GM12878 (cell line): ENCODE results near the gene SHISA7.

ENCODE experiments used
- ATF3 ChIP-seq: IDR thresholded peaks from 2 replicates; pipeline ENCODE4 v1.6.1; 2011; ENCODE audit warnings: low read depth, mild to moderate bottlenecking, low read length, moderate library complexity, borderline replicate concordance; ENCODE audit errors: extremely low read depth
- CBFB ChIP-seq: IDR thresholded peaks from 2 replicates; pipeline ENCODE4 v1.6.1; 2016; ENCODE audit warnings: antibody characterized with exemption, low read depth
- CBX3 ChIP-seq: fragments of 200-600 bp; sonication (generic); IDR thresholded peaks from 2 replicates; pipeline ENCODE4 v1.6.1; 2016; ENCODE audit warnings: low read depth, borderline replicate concordance
- CBX5 ChIP-seq: sonication (generic); IDR thresholded peaks from 2 replicates; pipeline ENCODE4 v1.6.1; 2016; ENCODE audit warnings: low read depth, moderate library complexity, mild to moderate bottlenecking, inconsistent platforms
- CTCF ChIP-seq, 3 experiments: IDR thresholded peaks in 2 of 3; conservative IDR thresholded peaks in 1 of 3; 2 replicates each; pipeline ENCODE4 v1.5.1; 2011; ENCODE audit warnings: low read depth in 3 of 3, low read length in 3 of 3, mild to moderate bottlenecking in 3 of 3, control low read depth in 2 of 3, moderate library complexity in 2 of 3, inconsistent platforms in 1 of 3, mixed read lengths in 1 of 3; ENCODE audit not compliant: control insufficient read depth in 2 of 3, insufficient read depth in 1 of 3; ENCODE audit errors: extremely low read depth in 1 of 3
- EED ChIP-seq: sonication (generic); IDR thresholded peaks from 2 replicates; pipeline ENCODE4 v1.6.1; 2016; ENCODE audit warnings: antibody characterized with exemption, low read depth
- ELK1 ChIP-seq: IDR thresholded peaks from 2 replicates; pipeline ENCODE4 v1.6.1; 2012; ENCODE audit warnings: low read depth, low read length, improper control_type of control experiment
- EP300 ChIP-seq, 2 experiments: fragments of 150-350 bp in 1 of 2; IDR thresholded peaks; 2 replicates each; pipeline ENCODE4 v1.6.1; 2011 to 2012; ENCODE audit warnings: low read depth in 2 of 2, low read length in 2 of 2, borderline replicate concordance in 1 of 2, improper control_type of control experiment in 1 of 2, inconsistent platforms in 1 of 2; ENCODE audit not compliant: control insufficient read depth in 1 of 2
- EZH2 ChIP-seq: IDR thresholded peaks from 2 replicates; pipeline ENCODE4 v1.6.1; 2012; ENCODE audit warnings: low read depth, mild to moderate bottlenecking, control low read depth, inconsistent platforms, low read length, borderline replicate concordance; ENCODE audit not compliant: control insufficient read depth
- FOXM1 ChIP-seq: IDR thresholded peaks from 2 replicates; pipeline ENCODE4 v1.6.1; 2012; ENCODE audit warnings: low read depth, mild to moderate bottlenecking, inconsistent platforms, low read length, moderate library complexity
- JUND ChIP-seq: IDR thresholded peaks from 2 replicates; pipeline ENCODE4 v1.6.1; 2012; ENCODE audit warnings: low read depth, mild to moderate bottlenecking, low read length, improper control_type of control experiment, moderate library complexity
- POLR2A ChIP-seq: IDR thresholded peaks from 2 replicates; pipeline ENCODE4 v1.6.1; 2011; ENCODE audit warnings: low read depth, mild to moderate bottlenecking, low read length
- USF2 ChIP-seq: IDR thresholded peaks from 2 replicates; pipeline ENCODE4 v1.6.1; 2011; ENCODE audit warnings: low read depth, low read length, improper control_type of control experiment, borderline replicate concordance

- no peak for TF ChIP-seq USF2
- TF ChIP-seq CBFB, result no peak
- TF ChIP-seq JUND, result no peak
- TF ChIP-seq POLR2A, result no peak
- no peak for TF ChIP-seq FOXM1
- TF ChIP-seq ATF3, result no peak
- no peak for TF ChIP-seq CBX3
- TF ChIP-seq EZH2, result no peak
- no peak for TF ChIP-seq EED
- no peak for TF ChIP-seq CTCF (IDR thresholded peaks at IDR 0.05 in 2 of 3, conservative IDR thresholded peaks at IDR 0.05 in 1 of 3; ENCODE audit: control insufficient read depth in 2 of 3, extremely low read depth in 1 of 3, insufficient read depth in 1 of 3, low read depth in 3 of 3, low read length in 3 of 3)
- TF ChIP-seq EP300 (IDR thresholded peaks at IDR 0.05; ENCODE audit: borderline replicate concordance in 1 of 2, control insufficient read depth in 1 of 2, low read depth in 2 of 2, low read length in 2 of 2), result no peak
- no peak for TF ChIP-seq CBX5
- TF ChIP-seq ELK1, result no peak
These were observed 18.6 kb downstream of the SHISA7 start for GRCh38 chr19:55424518-55424917.
